T-helper 1 cell (primary cell): ENCODE data around the gene IQSEC1.

ENCODE experiments used
- DNase-seq, 5 donors: peaks; one replicate each; pipeline ENCODE4 v3.0.0-alpha.2; 2012 to 2020

IQSEC1 gene

DNA sequence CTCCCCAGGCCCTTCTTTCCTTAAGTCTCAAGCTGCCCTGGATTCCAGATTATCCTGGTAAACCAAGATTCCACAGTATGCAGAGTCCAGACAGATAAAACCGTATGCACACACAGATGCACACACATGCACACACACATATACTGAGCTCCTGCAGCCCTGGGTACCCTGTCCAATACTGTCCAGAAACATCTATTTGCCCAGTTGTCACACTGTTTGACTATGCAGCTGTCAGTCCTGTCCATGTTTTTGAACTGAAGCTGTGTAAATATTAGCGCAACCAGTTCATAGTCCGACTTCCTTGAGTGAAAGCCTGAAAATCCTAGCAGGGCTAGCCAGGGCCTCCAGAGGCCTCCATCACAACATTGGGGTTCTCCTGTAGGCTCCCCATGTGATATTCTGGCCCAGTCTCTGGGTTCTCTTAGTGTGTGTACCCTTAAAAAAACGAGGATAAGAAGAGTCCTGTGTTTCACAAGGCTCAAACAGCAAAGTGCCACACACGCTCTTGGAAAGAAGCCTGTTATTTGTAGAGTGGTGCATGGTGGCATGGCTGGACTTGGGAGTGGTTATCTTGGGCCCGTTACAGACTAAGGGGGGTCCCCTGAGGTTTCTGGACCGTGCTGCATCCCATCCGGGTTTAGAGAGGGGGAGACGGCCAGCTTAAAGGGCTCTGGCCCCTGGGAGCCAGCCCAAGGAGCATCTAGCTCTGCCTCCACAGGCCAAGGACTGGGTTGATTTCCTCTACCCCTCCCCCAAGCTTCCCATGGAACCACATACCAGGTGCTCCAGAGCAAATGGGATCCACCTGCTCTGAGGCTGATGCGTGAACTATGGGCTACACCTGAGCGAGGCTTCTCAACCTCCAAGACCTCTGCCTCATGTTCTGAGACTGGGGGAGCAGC lies 108.3 kb downstream of the IQSEC1 start:
- DNase-seq = no peak

DNA sequence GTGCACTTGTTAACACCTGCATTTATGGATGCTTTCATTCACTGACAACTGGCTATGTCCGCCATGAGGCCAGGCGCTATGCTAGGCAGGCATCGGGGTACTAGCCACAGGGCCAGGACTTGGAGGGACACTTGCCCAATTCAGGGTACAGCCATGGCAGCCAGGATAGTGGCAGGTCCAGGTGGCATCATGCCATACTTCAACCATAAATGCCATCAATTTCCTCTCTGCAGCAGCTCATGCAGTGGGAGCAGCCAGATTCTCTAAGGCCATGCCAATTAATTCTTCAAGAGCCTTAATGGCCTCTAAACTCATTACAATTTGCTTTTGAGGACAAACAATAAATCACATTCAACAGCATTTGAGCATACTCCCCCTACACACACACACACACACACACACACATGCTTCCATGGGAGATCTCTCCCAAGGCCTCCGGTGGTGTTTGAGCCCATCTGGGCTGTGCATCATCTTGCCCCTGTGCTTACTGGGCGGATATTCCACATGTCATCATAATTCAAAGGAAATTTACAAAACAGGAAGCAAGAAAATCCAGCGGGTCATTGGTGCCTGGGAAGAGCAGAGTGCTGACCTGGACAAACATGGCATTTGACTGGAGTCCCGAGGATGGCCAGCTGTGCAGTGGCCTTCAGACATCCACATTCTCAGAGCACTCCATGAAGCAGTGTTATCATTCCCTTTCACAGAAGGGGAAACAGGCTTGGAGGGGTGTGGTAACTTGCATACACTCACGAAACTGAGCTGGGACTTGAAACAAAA lies 109.1 kb downstream of the IQSEC1 start:
- no peak for DNase-seq

DNA sequence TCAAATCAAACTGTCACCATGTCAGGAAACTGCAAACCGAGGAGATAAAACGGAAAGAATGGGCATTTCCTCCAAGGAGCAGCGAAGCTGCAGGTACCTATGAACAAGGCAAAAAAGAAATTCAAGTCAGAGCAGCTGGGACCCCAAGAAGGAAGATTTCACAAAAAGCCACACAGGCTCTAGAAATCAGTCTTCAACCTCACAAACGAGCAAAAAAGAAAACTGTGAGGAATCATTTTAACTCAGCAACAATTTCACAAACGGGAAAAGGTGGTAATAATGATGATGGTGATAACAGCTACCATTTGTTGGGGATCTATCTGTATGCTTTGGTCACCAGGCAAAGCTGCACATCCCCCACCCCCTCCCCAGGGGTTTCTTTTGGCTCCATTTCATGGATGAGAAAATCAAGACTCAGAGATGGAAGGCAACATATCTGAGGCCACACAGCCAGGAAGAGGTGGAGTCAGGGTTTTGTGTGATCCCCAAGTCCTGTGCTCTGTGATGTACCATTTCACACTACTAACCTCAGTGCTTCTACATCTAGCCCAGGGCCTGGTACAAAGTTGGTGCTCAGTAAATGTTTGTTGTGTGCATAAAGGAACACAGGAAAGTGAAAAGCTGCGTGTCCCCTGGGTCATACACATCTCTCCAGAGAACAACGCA lies 109.9 kb downstream of the IQSEC1 start:
- peak in 1 of 5 donors; percentile 38 for DNase-seq

GRCh38 chr3:12962292-12962691 lies 110.9 kb downstream of the IQSEC1 start:
- no peak for DNase-seq

DNA sequence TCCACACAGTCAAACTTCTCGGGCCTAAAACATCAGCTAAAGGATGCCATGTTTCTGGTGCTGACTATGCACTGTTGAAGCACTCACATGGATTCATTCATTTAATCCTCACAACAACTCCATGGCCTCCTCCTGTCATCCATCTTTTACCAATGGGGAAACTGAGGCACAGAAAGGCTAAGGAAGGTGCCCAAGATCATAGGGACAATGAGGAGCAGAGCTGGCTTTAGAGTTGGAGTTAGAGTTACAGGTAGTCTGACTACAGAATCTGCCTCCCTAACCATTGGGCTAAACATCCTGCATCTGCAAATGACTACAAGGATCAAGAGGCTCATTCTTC lies 111.6 kb downstream of the IQSEC1 start:
- no peak for DNase-seq

GRCh38 chr3:12961007-12961696 lies 112.1 kb downstream of the IQSEC1 start:
- DNase-seq = no peak

DNA sequence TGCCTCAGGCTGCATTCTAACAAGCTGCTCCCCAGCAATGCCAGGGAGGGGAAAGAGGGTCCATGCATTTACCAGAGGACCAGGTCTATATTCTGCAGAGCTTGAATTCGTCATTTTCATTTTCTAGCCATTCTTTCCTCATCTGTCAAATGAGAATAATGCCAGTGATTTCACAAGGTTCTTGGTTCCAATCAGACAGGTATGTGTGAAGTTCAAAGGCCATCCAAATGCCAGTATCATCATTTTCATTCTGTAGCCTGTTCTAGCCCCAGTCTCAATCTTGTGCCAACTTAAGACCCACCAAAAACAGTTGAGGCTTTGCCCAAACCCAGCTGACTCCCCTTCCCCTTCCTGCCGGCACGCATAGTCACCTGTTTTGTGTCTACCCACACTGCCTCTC lies 112.7 kb downstream of the IQSEC1 start:
- no peak for DNase-seq

- no peak for DNase-seq
Observed at GRCh38 chr3:12959838-12960378, 113.3 kb downstream of the IQSEC1 start.

DNA sequence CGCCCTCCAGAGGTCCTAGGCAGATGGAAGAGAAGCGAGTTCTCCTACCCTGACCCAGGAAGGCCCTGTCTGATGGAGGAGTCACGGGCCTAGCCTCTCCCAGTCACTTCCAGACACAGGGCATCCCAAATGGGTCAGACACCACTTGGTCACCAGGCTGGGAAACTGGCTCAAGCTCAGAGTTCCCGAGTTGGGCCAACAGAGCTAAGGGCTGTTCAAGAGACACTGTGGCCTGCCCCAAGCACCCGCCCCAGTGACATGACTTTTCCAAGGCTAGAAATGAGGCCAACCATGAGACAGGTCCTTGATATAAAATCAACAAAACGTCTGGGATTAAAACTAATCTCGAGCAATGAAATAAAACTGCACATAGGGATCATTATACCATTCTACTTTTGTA lies 113.8 kb downstream of the IQSEC1 start:
- no peak for DNase-seq

- no peak for DNase-seq
Observed at GRCh38 chr3:12957824-12958792, 115.1 kb downstream of the IQSEC1 start.

GRCh38 chr3:12957339-12957738 lies 115.9 kb downstream of the IQSEC1 start:
- no peak for DNase-seq

DNA sequence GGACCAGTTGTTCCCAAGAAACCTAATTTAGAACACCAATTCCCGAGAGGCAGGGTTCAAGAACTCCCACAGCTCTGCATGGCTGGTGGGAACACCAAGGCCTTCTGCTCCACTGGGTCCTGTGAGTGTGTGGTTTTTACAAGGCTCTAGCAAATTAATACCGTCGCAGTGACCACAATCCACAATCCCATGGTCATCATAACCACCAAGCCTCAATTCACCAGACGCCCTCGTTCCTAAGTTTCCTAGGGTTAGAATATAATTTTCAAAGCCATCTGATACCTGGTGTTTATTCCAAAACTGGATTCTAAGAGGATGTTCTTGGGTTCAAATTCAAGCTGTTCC lies 116.9 kb downstream of the IQSEC1 start:
- no peak for DNase-seq

DNA sequence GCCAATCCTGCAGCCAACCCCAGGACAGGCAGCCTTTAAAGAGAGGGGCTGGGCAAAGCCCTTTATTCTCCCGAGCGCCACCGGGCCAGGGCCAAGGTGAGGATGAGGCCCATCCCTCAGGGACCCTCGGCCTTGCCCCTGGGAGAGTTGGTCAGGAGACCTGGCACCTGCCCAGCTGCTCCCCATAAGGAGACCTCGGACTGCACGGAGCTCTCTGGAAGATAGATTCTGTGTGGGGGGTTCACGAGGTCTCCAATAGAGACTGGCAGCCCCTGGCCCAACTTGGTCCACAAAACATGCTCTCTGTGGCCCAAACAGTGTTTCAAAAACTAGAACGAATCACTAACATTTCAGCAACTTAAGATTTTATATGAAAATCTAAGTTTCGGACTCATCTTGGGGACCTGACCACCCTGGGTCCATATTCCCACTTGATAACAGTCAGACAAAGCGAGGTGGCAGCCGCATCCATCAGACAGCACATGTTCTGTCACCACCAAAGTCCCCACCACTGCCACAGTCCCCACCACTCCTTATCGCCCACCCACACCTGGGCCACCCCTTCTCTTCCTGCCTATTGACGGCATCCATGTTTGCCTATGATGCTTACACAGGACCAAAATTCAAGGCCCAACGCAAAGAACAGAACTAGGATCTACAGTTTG lies 117.4 kb downstream of the IQSEC1 start:
- DNase-seq = no peak

GRCh38 chr3:12954891-12955650 lies 118.2 kb downstream of the IQSEC1 start:
- no peak for DNase-seq

- DNase-seq = no peak
Observed at GRCh38 chr3:12954180-12954579, 119.0 kb downstream of the IQSEC1 start.

DNA sequence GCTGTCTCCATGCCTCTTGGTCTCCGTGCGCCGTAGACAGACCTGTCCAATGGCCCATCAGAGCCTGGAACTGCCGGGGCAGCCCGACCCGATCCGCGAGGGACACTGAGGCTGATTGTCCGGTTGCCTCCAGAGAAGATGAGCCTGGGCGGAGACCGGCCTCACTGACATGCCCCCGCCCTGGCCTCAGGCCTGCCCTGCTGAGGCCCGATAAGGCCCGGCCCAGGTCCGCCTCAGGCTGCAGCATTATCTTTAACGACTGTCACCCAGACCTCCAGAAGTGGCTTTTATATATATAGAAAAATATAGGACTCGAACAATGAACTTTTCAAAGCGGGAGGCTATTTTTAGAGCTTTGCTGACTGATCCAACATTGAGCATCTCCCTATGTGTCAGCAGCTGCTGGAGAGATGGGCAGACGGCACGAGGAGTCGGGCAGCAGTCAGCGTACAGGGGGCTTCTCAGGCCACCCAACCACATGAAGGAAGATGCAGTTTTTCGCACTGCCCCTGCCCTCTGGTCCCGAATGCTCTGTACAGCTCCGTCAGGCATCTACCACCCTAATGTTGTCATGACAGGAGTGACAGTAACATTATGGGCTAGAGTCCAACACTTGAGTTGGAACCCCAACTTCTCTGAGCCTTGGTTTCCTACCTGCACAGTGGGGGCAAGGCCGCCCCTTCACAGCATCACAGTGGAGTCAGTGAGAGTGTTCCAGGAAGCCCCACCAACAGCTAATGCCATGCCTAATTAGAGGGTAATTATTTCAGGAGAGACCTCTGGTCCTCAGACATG lies 119.8 kb downstream of the IQSEC1 start:
- no peak for DNase-seq

DNA sequence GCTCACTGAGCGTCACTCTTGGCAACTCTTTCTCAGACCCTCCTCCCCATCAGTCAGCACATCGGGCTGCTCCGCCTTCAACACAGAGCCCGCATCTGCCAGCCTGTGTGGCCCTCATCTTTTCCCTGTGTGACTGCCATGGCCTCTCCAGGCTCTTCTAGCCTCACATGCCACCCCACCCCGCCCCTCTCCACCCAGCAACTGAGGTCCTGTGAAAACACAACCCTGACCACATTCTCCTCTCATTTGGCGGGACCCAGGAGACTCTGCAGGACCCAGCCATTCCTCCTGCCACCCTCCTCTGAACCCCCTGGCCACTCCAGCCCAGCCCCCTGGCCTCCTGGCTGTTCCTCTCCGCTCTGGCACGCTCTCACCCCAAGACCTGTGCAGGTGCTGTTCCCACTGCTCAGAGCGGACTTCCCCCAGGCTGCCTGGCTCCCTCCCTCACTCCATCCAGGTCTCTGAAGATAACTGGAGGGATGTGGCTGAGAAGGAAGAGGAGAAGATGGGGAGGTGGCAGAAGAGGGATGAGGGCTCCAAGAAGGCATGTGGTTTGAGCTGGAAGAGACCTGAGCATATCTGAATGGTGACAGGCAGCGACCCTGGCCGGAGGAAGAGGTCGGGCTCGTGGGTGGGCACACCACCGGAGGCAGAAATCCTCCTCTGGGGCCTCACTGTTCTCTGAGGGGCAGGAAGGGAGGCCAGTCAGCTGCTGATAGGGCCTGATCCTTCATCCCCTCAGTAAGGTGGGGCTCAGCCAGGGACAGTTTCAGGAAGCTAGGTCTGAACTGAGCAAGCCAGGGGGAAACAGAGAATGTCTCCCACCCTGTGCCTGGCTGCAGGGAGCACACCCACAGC lies 120.7 kb downstream of the IQSEC1 start:
- DNase-seq = no peak
